Caco-2 (cell line): ENCODE measurements around the gene MAD1L1. TPM values are rescaled to one million over a fixed set of nuclear protein-coding genes. Genes with fewer than 3 reads are reported as not detected.

ENCODE experiments used
- BruUV-seq: library from RNA; stranded (reverse); fragments of 400-500 nt; replicated peaks from 2 replicates; lab custom pipeline; 2021; lab: Mats Ljungman, UMichigan
- CTCF ChIA-PET: fragments of 300-600 bp; sonication (Branson Sonifier 250); formaldehyde crosslinking; loops from one replicate; lab custom pipeline; 2022; ENCODE audit warnings: antibody characterized with exemption; lab: Charles Lee
- POLR2A ChIA-PET: fragments of 300-600 bp; sonication (Branson Sonifier 250); formaldehyde crosslinking; loops from one replicate; lab custom pipeline; 2022; ENCODE audit warnings: antibody characterized with exemption; lab: Charles Lee
- DNase-seq, 2 experiments: peaks; one replicate each; pipeline versions ENCODE4 v3.0.0 to v3.0.0-alpha.2; 2020 to 2022
- H3K27me3 ChIP-seq: replicated peaks from 2 replicates; pipeline ENCODE4 v1.6.0; 2011; ENCODE audit warnings: low read length; ENCODE audit not compliant: control insufficient read depth, insufficient read depth
- H3K36me3 ChIP-seq: 2 replicates; pipeline ENCODE4 v1.5.1; 2011; ENCODE audit warnings: low read length; ENCODE audit not compliant: control insufficient read depth, insufficient read depth
- H3K4me1 ChIP-seq: fragments of 250-450 bp; sonication (Bioruptor Pico); 2 replicates; pipeline ENCODE4 v1.5.1; 2020; ENCODE audit warnings: mild to moderate bottlenecking
- H3K4me3 ChIP-seq: 2 replicates; pipeline ENCODE4 v1.5.1; 2011; ENCODE audit warnings: low read depth, mild to moderate bottlenecking, control low read depth, low read length
- H3K9me3 ChIP-seq: fragments of 250-450 bp; sonication (Bioruptor Pico); 2 replicates; pipeline ENCODE4 v1.5.1; 2020; ENCODE audit warnings: mild to moderate bottlenecking, moderate library complexity
- H3K27ac Mint-ChIP-seq: one replicate; pipeline ENCODE4 v1.8.0; 2022; ENCODE audit warnings: mixed read lengths; ENCODE audit not compliant: unreplicated experiment
- H3K27me3 Mint-ChIP-seq: one replicate; pipeline ENCODE4 v1.8.0; 2022; ENCODE audit warnings: mixed read lengths; ENCODE audit not compliant: insufficient read depth, unreplicated experiment
- H3K36me3 Mint-ChIP-seq: one replicate; pipeline ENCODE4 v1.8.0; 2022; ENCODE audit warnings: mild to moderate bottlenecking, mixed read lengths; ENCODE audit not compliant: insufficient read depth, unreplicated experiment
- H3K4me1 Mint-ChIP-seq: one replicate; pipeline ENCODE4 v1.8.0; 2022; ENCODE audit warnings: low read depth, mixed read lengths; ENCODE audit not compliant: unreplicated experiment
- H3K4me3 Mint-ChIP-seq: one replicate; pipeline ENCODE4 v1.8.0; 2022; ENCODE audit warnings: mild to moderate bottlenecking, moderate library complexity, mixed read lengths; ENCODE audit not compliant: unreplicated experiment
- H3K9me3 Mint-ChIP-seq: one replicate; pipeline ENCODE4 v1.8.0; 2022; ENCODE audit warnings: mixed read lengths; ENCODE audit not compliant: unreplicated experiment
- CTCF ChIP-seq, 2 experiments: fragments of 200-600 bp in 1 of 2; IDR thresholded peaks; 1 replicate in 1 of 2; 2 replicates in 1 of 2; pipeline versions ENCODE4 v1.5.1 to v1.8.0; 2011 to 2022; ENCODE audit warnings: antibody characterized with exemption in 1 of 2, control low read depth in 1 of 2, inconsistent platforms in 1 of 2, low read depth in 1 of 2, low read length in 1 of 2, mild to moderate bottlenecking in 1 of 2, moderate library complexity in 1 of 2; ENCODE audit not compliant: insufficient read depth in 1 of 2, severe bottlenecking in 1 of 2, unreplicated experiment in 1 of 2
- intact Hi-C: fragments of 100-400 bp; cut with micrococcal nuclease; formaldehyde crosslinking; loops from one replicate; pipeline ENCODE4 v1.10.0; 2022; ENCODE audit not compliant: unreplicated experiment
- total RNA-seq: library from RNA; stranded (reverse); gene quantifications from 2 replicates; pipeline ENCODE4 v1.2.3, GENCODE V29; 2022

The MAD1L1 gene
- total RNA-seq, 1 experiment from 2014 or later: 58.6 TPM

- Mint-ChIP-seq H3K27me3 (no peaks in the 10 kb centered on the region), H3K9me3 (no peaks in the 10 kb centered on the region), H3K4me1 (no peaks in the 10 kb centered on the region), H3K4me3 (no peak overlapping the region), H3K36me3 (peaks cover 46% of the 10 kb centered on the region), H3K27ac (no peak overlapping the region)
- no peaks in the 10 kb centered on the region for H3K36me3 ChIP-seq
- H3K9me3 ChIP-seq: no peaks in the 10 kb centered on the region
- ChIA-PET CTCF (no interaction called here), POLR2A (no interaction called here)
- intact Hi-C loops: no loop called here
- H3K27me3 ChIP-seq: no peaks in the 10 kb centered on the region
- H3K4me3 ChIP-seq: no peak overlapping the region
- no peak for TF ChIP-seq CTCF (IDR thresholded peaks at IDR 0.05; ENCODE audit: insufficient read depth in 1 of 2, low read depth in 1 of 2, low read length in 1 of 2, severe bottlenecking in 1 of 2, unreplicated experiment in 1 of 2)
- no peaks in the 10 kb centered on the region for H3K4me1 ChIP-seq
- no TSS peak for BruUV-seq
- peak in 1 of 2 experiments; percentile 14 for DNase-seq
These were observed 52.7 kb downstream of the MAD1L1 start for GRCh38 chr7:2180081-2180480.

- TF ChIP-seq CTCF (IDR thresholded peaks at IDR 0.05; ENCODE audit: insufficient read depth in 1 of 2, low read depth in 1 of 2, low read length in 1 of 2, severe bottlenecking in 1 of 2, unreplicated experiment in 1 of 2): no peak
- Histone ChIP-seq H3K9me3 (no peaks in the 10 kb centered on the region), H3K36me3 (no peaks in the 10 kb centered on the region; the same call in 1 of the 2 replicates), H3K27me3 (no peaks in the 10 kb centered on the region), H3K4me3 (no peak overlapping the region), H3K4me1 (no peaks in the 10 kb centered on the region)
- Mint-ChIP-seq H3K4me3 (no peak overlapping the region), H3K27me3 (no peaks in the 10 kb centered on the region), H3K4me1 (peaks cover 1% of the 10 kb centered on the region), H3K36me3 (peaks cover 13% of the 10 kb centered on the region), H3K9me3 (no peaks in the 10 kb centered on the region), H3K27ac (no peak overlapping the region)
- no TSS peak for BruUV-seq
- DNase-seq: no peak
- intact Hi-C loops: no loop called here
- POLR2A ChIA-PET: no interaction called here
- CTCF ChIA-PET: interaction anchor here (0.6 kb wide), 1 partner anchor 86 kb away, joined by 4 read pairs; no protein-coding TSS in a partner anchor
These were observed 57.2 kb downstream of the MAD1L1 start for GRCh38 chr7:2175514-2175913.

GRCh38 chr7:2175091-2175490, 57.7 kb downstream of the MAD1L1 start:
- ChIA-PET CTCF (interaction anchor here (0.6 kb wide), 1 partner anchor 85 kb away, joined by 4 read pairs; no protein-coding TSS in a partner anchor), POLR2A (no interaction called here)
- Mint-ChIP-seq H3K4me1 (peaks cover 5% of the 10 kb centered on the region), H3K27me3 (no peaks in the 10 kb centered on the region), H3K27ac (no peak overlapping the region), H3K9me3 (no peaks in the 10 kb centered on the region), H3K36me3 (peaks cover 13% of the 10 kb centered on the region), H3K4me3 (no peak overlapping the region)
- no peak for DNase-seq
- intact Hi-C loops: no loop called here
- Histone ChIP-seq H3K27me3 (no peaks in the 10 kb centered on the region), H3K4me1 (no peaks in the 10 kb centered on the region), H3K4me3 (no peak overlapping the region), H3K36me3 (no peaks in the 10 kb centered on the region; the same call in 1 of the 2 replicates), H3K9me3 (no peaks in the 10 kb centered on the region)
- no TSS peak for BruUV-seq
- no peak for TF ChIP-seq CTCF (IDR thresholded peaks at IDR 0.05; ENCODE audit: insufficient read depth in 1 of 2, low read depth in 1 of 2, low read length in 1 of 2, severe bottlenecking in 1 of 2, unreplicated experiment in 1 of 2)
